ENCODE measurements around the gene DNAJC17. TPM values are rescaled to one million over a fixed set of nuclear protein-coding genes. Genes with fewer than 3 reads are reported as not detected.
A peak's percentile ranks its signal among the peaks of the same experiment; 100 is the strongest.

The DNAJC17 gene
- total and polyA plus RNA-seq, 2 of the 13 experiments (the other 11 are each of a cell fraction or from before 2014, with no cell fraction given) = 22.2 to 26.5 TPM

DNA sequence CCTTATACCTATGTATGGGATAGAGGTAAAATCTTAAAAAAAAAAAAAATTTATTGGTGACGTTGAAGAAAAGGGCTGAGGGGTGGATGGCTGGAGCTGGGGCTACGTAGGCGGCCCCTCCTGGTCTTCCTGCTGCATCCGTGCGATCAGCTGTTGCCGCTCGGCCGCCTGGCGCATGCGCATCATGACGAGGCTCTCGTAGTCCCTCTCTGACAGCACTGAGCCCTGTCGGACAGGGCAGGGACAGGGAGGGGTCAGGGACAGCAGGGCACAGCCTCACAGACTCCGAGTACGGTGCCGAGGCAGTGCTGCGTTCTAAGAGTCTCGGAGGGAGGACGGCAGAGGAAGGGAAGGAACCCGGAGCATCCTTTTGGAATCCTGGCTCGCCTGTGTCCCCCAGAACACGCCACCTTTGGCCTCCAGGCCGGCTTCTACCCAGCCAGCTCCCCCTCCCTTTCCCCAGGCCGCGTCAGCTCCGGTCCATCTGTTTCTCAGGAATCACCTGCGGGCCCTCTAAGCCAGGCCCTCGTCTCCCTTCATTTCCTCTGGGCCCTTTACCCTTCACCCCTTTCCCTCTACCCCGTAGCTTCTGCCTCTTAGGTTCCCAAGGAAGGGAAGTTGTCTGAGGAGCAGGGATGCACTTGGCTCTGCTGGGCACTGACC is 39.3 kb downstream of the DNAJC17 start:
- Histone ChIP-seq H3K9me3 (ENCODE audit: low read length) (no peaks in the 10 kb centered on the region), H3K4me3 (replicated peaks in 1 of 3; ENCODE audit: insufficient read depth in 1 of 3, low read depth in 2 of 3, low read length in 3 of 3) (no peak overlapping the region), H3K79me2 (ENCODE audit: insufficient read depth, low read length) (peaks cover 11% of the 10 kb centered on the region), H3K4me1 (ENCODE audit: insufficient read depth, low read length) (peaks cover 23% of the 10 kb centered on the region), H3K27me3 (ENCODE audit: control insufficient read depth in 1 of 2, insufficient read depth in 2 of 2, low read length in 2 of 2) (no peaks in the 10 kb centered on the region), H3K36me3 (replicated peaks in 1 of 2; ENCODE audit: control insufficient read depth in 1 of 2, insufficient read depth in 2 of 2, low read length in 2 of 2) (peaks cover 8 to 22% of the 10 kb centered on the region in 2 experiments; a peak in 4 of 5 replicates), H3K4me2 (ENCODE audit: low read depth, low read length) (no peak overlapping the region), H4K20me1 (ENCODE audit: insufficient read depth, low read length) (no peaks in the 10 kb centered on the region), H2AFZ (ENCODE audit: low read length) (no peak overlapping the region), H3K27ac (ENCODE audit: extremely low read length, insufficient read depth, low read length) (no peak overlapping the region), H3K9ac (ENCODE audit: insufficient read depth, low read depth, low read length) (no peak overlapping the region)
- POLR2A ChIA-PET = no interaction called here
- 94% methylated on average over 29 of the region's 29 CpGs for whole genome bisulfite sequencing (ENCODE audit: low lambda C conversion rate)
- BruUV-seq (replicated peaks) = no TSS peak
- in situ Hi-C loops (cut with HindIII; ENCODE audit: extremely low pct_ligation_motif_present, low pct_unique_long_range_greater_than_20kb) (no loop called here), intact Hi-C loops (cut with micrococcal nuclease; ENCODE audit: unreplicated experiment) (no loop called here)
- DNase-seq (ENCODE audit: low spot score) (no peak), FAIRE-seq (no peak), ATAC-seq (no peak)
- CTCF ChIA-PET (ENCODE audit: low intra/inter-chr PET ratio, low total read pairs) = no interaction called here
- TF ChIP-seq ATF7 (IDR thresholded peaks at IDR 0.05) = no peak
- TF ChIP-seq ATF7 (CRISPR knock-in tag; IDR thresholded peaks at IDR 0.05) = no peak
- TF ChIP-seq POLR2G (IDR thresholded peaks at IDR 0.05; ENCODE audit: low read depth, low read length) = peak; percentile 18; the same call in 1 of the 2 replicates
- peak; percentile 57; the same call in 1 of the 2 replicates for TF ChIP-seq RBFOX2 (IDR thresholded peaks at IDR 0.05; ENCODE audit: low read depth, low read length)
- peak; percentile 75 for TF ChIP-seq AGO2 (optimal IDR thresholded peaks at IDR 0.05; ENCODE audit: low read depth, low read length)
- TF ChIP-seq MAF1 (CRISPR knock-in tag; IDR thresholded peaks at IDR 0.05; ENCODE audit: borderline replicate concordance) = no peak

- ATAC-seq = no peak
- CTCF ChIA-PET (ENCODE audit: low intra/inter-chr PET ratio, low total read pairs) = no interaction called here
- Histone ChIP-seq H3K27ac (ENCODE audit: extremely low read length, insufficient read depth, low read length) (no peak overlapping the region), H2AFZ (ENCODE audit: low read length) (no peak overlapping the region), H3K4me1 (ENCODE audit: insufficient read depth, low read length) (peaks cover 31% of the 10 kb centered on the region), H3K9ac (ENCODE audit: insufficient read depth, low read depth, low read length) (no peak overlapping the region), H3K79me2 (ENCODE audit: insufficient read depth, low read length) (peaks cover 11% of the 10 kb centered on the region), H3K27me3 (ENCODE audit: control insufficient read depth in 1 of 2, insufficient read depth in 2 of 2, low read length in 2 of 2) (no peaks in the 10 kb centered on the region), H3K9me3 (ENCODE audit: low read length) (no peaks in the 10 kb centered on the region), H3K36me3 (replicated peaks in 1 of 2; ENCODE audit: control insufficient read depth in 1 of 2, insufficient read depth in 2 of 2, low read length in 2 of 2) (peaks cover 7 to 22% of the 10 kb centered on the region in 2 experiments; a peak in 4 of 5 replicates), H3K4me2 (ENCODE audit: low read depth, low read length) (no peak overlapping the region), H3K4me3 (replicated peaks in 1 of 3; ENCODE audit: insufficient read depth in 1 of 3, low read depth in 2 of 3, low read length in 3 of 3) (no peak overlapping the region), H4K20me1 (ENCODE audit: insufficient read depth, low read length) (no peaks in the 10 kb centered on the region)
- POLR2A ChIA-PET = interaction anchor here (0.9 to 1.2 kb wide), 2 partner anchors 40 to 73 kb away, joined by 3 to 4 read pairs; partner anchors contain the start of genes DNAJC17 and ZFYVE19
- 97% methylated on average over 20 of the region's 32 CpGs for WGBS (ENCODE audit: low lambda C conversion rate)
- FAIRE-seq = no peak
- BruUV-seq (replicated peaks) = no TSS peak
- no peak for DNase-seq (ENCODE audit: low spot score)
- in situ Hi-C loops (cut with HindIII; ENCODE audit: extremely low pct_ligation_motif_present, low pct_unique_long_range_greater_than_20kb) (no loop called here), intact Hi-C loops (cut with micrococcal nuclease; ENCODE audit: unreplicated experiment) (no loop called here)
- TF ChIP-seq ZFX (CRISPR knock-in tag; IDR thresholded peaks at IDR 0.05; ENCODE audit: low read depth) = no peak
- TF ChIP-seq CEBPG (CRISPR knock-in tag; IDR thresholded peaks at IDR 0.05) = no peak
- TF ChIP-seq AGO2 (optimal IDR thresholded peaks at IDR 0.05; ENCODE audit: low read depth, low read length) = peak; percentile 27
- TF ChIP-seq AGO1 (IDR thresholded peaks at IDR 0.05; ENCODE audit: low read depth, low read length, poor library complexity, severe bottlenecking) = peak; percentile 26
- peak; percentile 61 for TF ChIP-seq RBFOX2 (IDR thresholded peaks at IDR 0.05; ENCODE audit: low read depth, low read length)
- no peak for TF ChIP-seq ZNF746 (CRISPR knock-in tag; IDR thresholded peaks at IDR 0.05)
- TF ChIP-seq POLR2A (IDR thresholded peaks at IDR 0.05; ENCODE audit: insufficient read depth in 1 of 2, low read depth in 2 of 2, low read length in 2 of 2) = peak in 1 of 2 experiments; percentile 26; a peak in 1 of 4 replicates
These were observed 40.1 kb downstream of the DNAJC17 start for GRCh38 chr15:40766906-40767837.

Data from HepG2 (cell line).